ENCODE results near the gene TJP1. TPM values are rescaled to one million over a fixed set of nuclear protein-coding genes. Genes with fewer than 3 reads are reported as not detected.
"Not testable (repeated sequence)": the region's sequence is repeated elsewhere in the genome, so short reads cannot be mapped to it uniquely, and the experiment has no call there.

Gene TJP1
- total and polyA plus RNA-seq, 3 experiments from 2014 or later: not detected

GRCh38 chr15:29674661-29675533 is 147.4 kb downstream of the TJP1 start:
- H3K9me3 ChIP-seq (ENCODE audit: low read length): no peaks in the 10 kb centered on the region
- no peaks in the 10 kb centered on the region for H3K4me1 Mint-ChIP-seq
- H3K27ac Mint-ChIP-seq: no peak overlapping the region
- CTCF ChIA-PET: no interaction called here
- peaks cover 16 to 34% of the 10 kb centered on the region in 2 donors for H3K27me3 Mint-ChIP-seq
- no peak overlapping the region for H3K4me3 ChIP-seq (ENCODE audit: low read length)
- DNase-seq: no peak
- POLR2A ChIA-PET: no interaction called here
- H3K36me3 ChIP-seq (ENCODE audit: insufficient read depth, low read length): no peaks in the 10 kb centered on the region
- H3K27me3 ChIP-seq (ENCODE audit: insufficient read depth, low read length, poor library complexity, severe bottlenecking): no peaks in the 10 kb centered on the region
- no peak overlapping the region for H3K4me3 Mint-ChIP-seq
- no peaks in the 10 kb centered on the region for H3K36me3 Mint-ChIP-seq
- H3K4me1 ChIP-seq (ENCODE audit: insufficient read depth, low read length): no peaks in the 10 kb centered on the region
- H3K27ac ChIP-seq (ENCODE audit: low read depth, low read length): no peak overlapping the region
- peaks cover 0 to 10% (median 3%) of the 10 kb centered on the region in 5 donors for H3K9me3 Mint-ChIP-seq

- H3K9me3 Mint-ChIP-seq: peaks cover 0 to 13% (median 3%) of the 10 kb centered on the region in 5 donors
- Histone ChIP-seq H3K36me3 (ENCODE audit: insufficient read depth, low read length) (no peaks in the 10 kb centered on the region), H3K27ac (ENCODE audit: low read depth, low read length) (no peak overlapping the region), H3K4me1 (ENCODE audit: insufficient read depth, low read length) (no peaks in the 10 kb centered on the region), H3K4me3 (ENCODE audit: low read length) (no peak overlapping the region), H3K27me3 (ENCODE audit: insufficient read depth, low read length, poor library complexity, severe bottlenecking) (no peaks in the 10 kb centered on the region), H3K9me3 (ENCODE audit: low read length) (no peaks in the 10 kb centered on the region)
- peaks cover 16 to 34% of the 10 kb centered on the region in 2 donors for H3K27me3 Mint-ChIP-seq
- H3K36me3 Mint-ChIP-seq: no peaks in the 10 kb centered on the region
- ChIA-PET POLR2A (no interaction called here), CTCF (no interaction called here)
- no peak overlapping the region for H3K27ac Mint-ChIP-seq
- H3K4me3 Mint-ChIP-seq: no peak overlapping the region
- no peaks in the 10 kb centered on the region for H3K4me1 Mint-ChIP-seq
- DNase-seq: no peak
Observed at GRCh38 chr15:29672923-29673809, 149.1 kb downstream of the TJP1 start.

- H3K27ac Mint-ChIP-seq: no peak overlapping the region
- no peaks in the 10 kb centered on the region for H3K36me3 Mint-ChIP-seq
- H3K4me3 ChIP-seq (ENCODE audit: low read length): no peak overlapping the region
- ChIA-PET CTCF (no interaction called here), POLR2A (no interaction called here)
- no peak for DNase-seq
- H3K27me3 ChIP-seq (ENCODE audit: insufficient read depth, low read length, poor library complexity, severe bottlenecking): no peaks in the 10 kb centered on the region
- no peak overlapping the region for H3K4me3 Mint-ChIP-seq
- no peaks in the 10 kb centered on the region for H3K4me1 Mint-ChIP-seq
- no peaks in the 10 kb centered on the region for H3K36me3 ChIP-seq (ENCODE audit: insufficient read depth, low read length)
- peaks cover 17 to 28% of the 10 kb centered on the region in 2 donors for H3K27me3 Mint-ChIP-seq
- H3K9me3 ChIP-seq (ENCODE audit: low read length): no peaks in the 10 kb centered on the region
- H3K27ac ChIP-seq (ENCODE audit: low read depth, low read length): no peak overlapping the region
- no peaks in the 10 kb centered on the region for H3K4me1 ChIP-seq (ENCODE audit: insufficient read depth, low read length)
- peaks cover 0 to 13% (median 3%) of the 10 kb centered on the region in 5 donors for H3K9me3 Mint-ChIP-seq
Observed at GRCh38 chr15:29672446-29672845, 149.8 kb downstream of the TJP1 start.

- H3K36me3 ChIP-seq (ENCODE audit: insufficient read depth, low read length); H3K4me1 Mint-ChIP-seq; H3K4me3 ChIP-seq (ENCODE audit: low read length); H3K9me3 ChIP-seq (ENCODE audit: low read length); POLR2A ChIA-PET; H3K27ac Mint-ChIP-seq; H3K4me1 ChIP-seq (ENCODE audit: insufficient read depth, low read length); CTCF ChIA-PET; H3K4me3 Mint-ChIP-seq; DNase-seq; H3K36me3 Mint-ChIP-seq; H3K27ac ChIP-seq (ENCODE audit: low read depth, low read length); H3K27me3 ChIP-seq (ENCODE audit: insufficient read depth, low read length, poor library complexity, severe bottlenecking): not testable (repeated sequence)
- peaks cover 0 to 13% (median 3%) of the 10 kb centered on the region in 5 donors for H3K9me3 Mint-ChIP-seq
- H3K27me3 Mint-ChIP-seq: peaks cover 14 to 24% of the 10 kb centered on the region in 2 donors
Observed at GRCh38 chr15:29672046-29672445, 150.2 kb downstream of the TJP1 start.

- POLR2A ChIA-PET: no interaction called here
- H3K9me3 Mint-ChIP-seq: peaks cover 0 to 13% (median 3%) of the 10 kb centered on the region in 5 donors
- CTCF ChIA-PET: no interaction called here
- H3K27me3 Mint-ChIP-seq: peaks cover 14 to 19% of the 10 kb centered on the region in 2 donors
- no peak overlapping the region for H3K4me3 ChIP-seq (ENCODE audit: low read length)
- no peaks in the 10 kb centered on the region for H3K36me3 ChIP-seq (ENCODE audit: insufficient read depth, low read length)
- H3K27ac Mint-ChIP-seq: no peak overlapping the region
- DNase-seq: no peak
- no peaks in the 10 kb centered on the region for H3K4me1 ChIP-seq (ENCODE audit: insufficient read depth, low read length)
- H3K4me1 Mint-ChIP-seq: no peaks in the 10 kb centered on the region
- no peak overlapping the region for H3K27ac ChIP-seq (ENCODE audit: low read depth, low read length)
- H3K27me3 ChIP-seq (ENCODE audit: insufficient read depth, low read length, poor library complexity, severe bottlenecking): no peaks in the 10 kb centered on the region
- no peak overlapping the region for H3K4me3 Mint-ChIP-seq
- H3K36me3 Mint-ChIP-seq: no peaks in the 10 kb centered on the region
- no peaks in the 10 kb centered on the region for H3K9me3 ChIP-seq (ENCODE audit: low read length)
Observed at GRCh38 chr15:29670998-29671981, 151.0 kb downstream of the TJP1 start.

- H3K4me3 ChIP-seq (ENCODE audit: low read length): no peak overlapping the region
- H3K9me3 ChIP-seq (ENCODE audit: low read length): no peaks in the 10 kb centered on the region
- no peaks in the 10 kb centered on the region for H3K4me1 Mint-ChIP-seq
- no peaks in the 10 kb centered on the region for H3K4me1 ChIP-seq (ENCODE audit: insufficient read depth, low read length)
- no peak overlapping the region for H3K27ac Mint-ChIP-seq
- CTCF ChIA-PET: no interaction called here
- H3K27me3 ChIP-seq (ENCODE audit: insufficient read depth, low read length, poor library complexity, severe bottlenecking): no peaks in the 10 kb centered on the region
- H3K27ac ChIP-seq (ENCODE audit: low read depth, low read length): no peak overlapping the region
- no peak for DNase-seq
- no peaks in the 10 kb centered on the region for H3K36me3 ChIP-seq (ENCODE audit: insufficient read depth, low read length)
- H3K36me3 Mint-ChIP-seq: no peaks in the 10 kb centered on the region
- POLR2A ChIA-PET: no interaction called here
- peaks cover 0 to 11% (median 3%) of the 10 kb centered on the region in 5 donors for H3K9me3 Mint-ChIP-seq
- peaks cover 12 to 15% of the 10 kb centered on the region in 2 donors for H3K27me3 Mint-ChIP-seq
- H3K4me3 Mint-ChIP-seq: no peak overlapping the region
Observed at GRCh38 chr15:29670266-29670665, 152.0 kb downstream of the TJP1 start.

- Histone ChIP-seq H3K4me1 (ENCODE audit: insufficient read depth, low read length) (no peaks in the 10 kb centered on the region), H3K36me3 (ENCODE audit: insufficient read depth, low read length) (no peaks in the 10 kb centered on the region), H3K9me3 (ENCODE audit: low read length) (no peaks in the 10 kb centered on the region), H3K27ac (ENCODE audit: low read depth, low read length) (no peak overlapping the region), H3K27me3 (ENCODE audit: insufficient read depth, low read length, poor library complexity, severe bottlenecking) (no peaks in the 10 kb centered on the region), H3K4me3 (ENCODE audit: low read length) (no peak overlapping the region)
- Mint-ChIP-seq H3K36me3 (no peaks in the 10 kb centered on the region), H3K27me3 (peaks cover 12 to 15% of the 10 kb centered on the region in 2 donors), H3K4me1 (no peaks in the 10 kb centered on the region), H3K9me3 (peaks cover 0 to 11% (median 3%) of the 10 kb centered on the region in 5 donors), H3K27ac (no peak overlapping the region), H3K4me3 (no peak overlapping the region)
- DNase-seq: no peak
- ChIA-PET CTCF (no interaction called here), POLR2A (no interaction called here)
Observed at GRCh38 chr15:29669823-29670222, 152.4 kb downstream of the TJP1 start.
